ENCODE data around the gene CPLANE1. TPM values are rescaled to one million over a fixed set of nuclear protein-coding genes. Genes with fewer than 3 reads are reported as not detected.
"Not testable (repeated sequence)": the region's sequence is repeated elsewhere in the genome, so short reads cannot be mapped to it uniquely, and the experiment has no call there.

The CPLANE1 gene
- total RNA-seq, 1 donor from 2014 or later = 7.8 TPM

- Mint-ChIP-seq H3K9me3 (peaks cover 6% of the 10 kb centered on the region), H3K27me3 (no peaks in the 10 kb centered on the region), H3K4me1 (peaks cover 2% of the 10 kb centered on the region), H3K27ac (no peak overlapping the region), H3K36me3 (ENCODE audit: low read depth) (peaks cover 4% of the 10 kb centered on the region), H3K4me3 (no peak overlapping the region)
- intact Hi-C loops (cut with micrococcal nuclease) = no loop called here
- DNase-seq = no peak
Measured at GRCh38 chr5:37090781-37091180, 158.4 kb downstream of the CPLANE1 start.

GRCh38 chr5:37090123-37090726 is 159.0 kb downstream of the CPLANE1 start:
- no peak overlapping the region for H3K4me3 Mint-ChIP-seq
- peaks cover 6% of the 10 kb centered on the region for H3K9me3 Mint-ChIP-seq
- peaks cover 4% of the 10 kb centered on the region for H3K36me3 Mint-ChIP-seq (ENCODE audit: low read depth)
- intact Hi-C loops (cut with micrococcal nuclease) = no loop called here
- H3K27me3 Mint-ChIP-seq = no peaks in the 10 kb centered on the region
- H3K4me1 Mint-ChIP-seq = peaks cover 2% of the 10 kb centered on the region
- DNase-seq = no peak
- no peak overlapping the region for H3K27ac Mint-ChIP-seq

GRCh38 chr5:37088009-37088408 is 161.2 kb downstream of the CPLANE1 start:
- intact Hi-C loops (cut with micrococcal nuclease) = no loop called here
- DNase-seq = no peak
- Mint-ChIP-seq H3K27ac (no peak overlapping the region), H3K4me1 (peaks cover 2% of the 10 kb centered on the region), H3K27me3 (no peaks in the 10 kb centered on the region), H3K4me3 (no peak overlapping the region), H3K9me3 (peaks cover 6% of the 10 kb centered on the region), H3K36me3 (ENCODE audit: low read depth) (peaks cover 6% of the 10 kb centered on the region)

GRCh38 chr5:37086466-37087173 is 162.6 kb downstream of the CPLANE1 start:
- intact Hi-C loops (cut with micrococcal nuclease) = no loop called here
- H3K9me3 Mint-ChIP-seq = peaks cover 6% of the 10 kb centered on the region
- no peak overlapping the region for H3K4me3 Mint-ChIP-seq
- H3K27ac Mint-ChIP-seq = no peak overlapping the region
- H3K27me3 Mint-ChIP-seq = no peaks in the 10 kb centered on the region
- peaks cover 6% of the 10 kb centered on the region for H3K36me3 Mint-ChIP-seq (ENCODE audit: low read depth)
- H3K4me1 Mint-ChIP-seq = peaks cover 2% of the 10 kb centered on the region
- DNase-seq = no peak

GRCh38 chr5:37086026-37086425 is 163.2 kb downstream of the CPLANE1 start:
- H3K4me3 Mint-ChIP-seq; H3K9me3 Mint-ChIP-seq; DNase-seq; H3K27me3 Mint-ChIP-seq; H3K27ac Mint-ChIP-seq; intact Hi-C loops (cut with micrococcal nuclease); H3K4me1 Mint-ChIP-seq; H3K36me3 Mint-ChIP-seq (ENCODE audit: low read depth): not testable (repeated sequence)

GRCh38 chr5:37082977-37083376 is 166.2 kb downstream of the CPLANE1 start:
- H3K27me3 Mint-ChIP-seq; H3K27ac Mint-ChIP-seq; intact Hi-C loops (cut with micrococcal nuclease); H3K9me3 Mint-ChIP-seq; H3K4me1 Mint-ChIP-seq; DNase-seq; H3K4me3 Mint-ChIP-seq; H3K36me3 Mint-ChIP-seq (ENCODE audit: low read depth): not testable (repeated sequence)

- no peaks in the 10 kb centered on the region for H3K27me3 Mint-ChIP-seq
- peaks cover 8% of the 10 kb centered on the region for H3K9me3 Mint-ChIP-seq
- no peak for DNase-seq
- no peaks in the 10 kb centered on the region for H3K4me1 Mint-ChIP-seq
- H3K36me3 Mint-ChIP-seq (ENCODE audit: low read depth) = peaks cover 10% of the 10 kb centered on the region
- H3K27ac Mint-ChIP-seq = no peak overlapping the region
- no peak overlapping the region for H3K4me3 Mint-ChIP-seq
- intact Hi-C loops (cut with micrococcal nuclease) = no loop called here
Measured at GRCh38 chr5:37080697-37081096, 168.5 kb downstream of the CPLANE1 start.

- no peak for DNase-seq
- Mint-ChIP-seq H3K27me3 (no peaks in the 10 kb centered on the region), H3K36me3 (ENCODE audit: low read depth) (peaks cover 7% of the 10 kb centered on the region), H3K4me3 (no peak overlapping the region), H3K9me3 (peaks cover 8% of the 10 kb centered on the region), H3K4me1 (no peaks in the 10 kb centered on the region), H3K27ac (no peak overlapping the region)
- intact Hi-C loops (cut with micrococcal nuclease) = no loop called here
Measured at GRCh38 chr5:37077146-37077545, 172.0 kb downstream of the CPLANE1 start.

- no peaks in the 10 kb centered on the region for H3K27me3 Mint-ChIP-seq
- intact Hi-C loops (cut with micrococcal nuclease) = no loop called here
- peaks cover 6% of the 10 kb centered on the region for H3K36me3 Mint-ChIP-seq (ENCODE audit: low read depth)
- H3K4me3 Mint-ChIP-seq = no peak overlapping the region
- no peaks in the 10 kb centered on the region for H3K4me1 Mint-ChIP-seq
- H3K27ac Mint-ChIP-seq = no peak overlapping the region
- no peak for DNase-seq
- peaks cover 8% of the 10 kb centered on the region for H3K9me3 Mint-ChIP-seq
Measured at GRCh38 chr5:37075399-37075950, 173.7 kb downstream of the CPLANE1 start.

- intact Hi-C loops (cut with micrococcal nuclease) = no loop called here
- Mint-ChIP-seq H3K4me3 (no peak overlapping the region), H3K4me1 (no peaks in the 10 kb centered on the region), H3K27ac (no peak overlapping the region), H3K27me3 (no peaks in the 10 kb centered on the region), H3K36me3 (ENCODE audit: low read depth) (peaks cover 1% of the 10 kb centered on the region), H3K9me3 (no peaks in the 10 kb centered on the region)
- DNase-seq = no peak
Measured at GRCh38 chr5:37071901-37072581, 177.1 kb downstream of the CPLANE1 start.

- H3K4me3 Mint-ChIP-seq = no peak overlapping the region
- no peaks in the 10 kb centered on the region for H3K4me1 Mint-ChIP-seq
- H3K9me3 Mint-ChIP-seq = no peaks in the 10 kb centered on the region
- no peak for DNase-seq
- H3K27me3 Mint-ChIP-seq = no peaks in the 10 kb centered on the region
- intact Hi-C loops (cut with micrococcal nuclease) = no loop called here
- peaks cover 1% of the 10 kb centered on the region for H3K36me3 Mint-ChIP-seq (ENCODE audit: low read depth)
- H3K27ac Mint-ChIP-seq = no peak overlapping the region
Measured at GRCh38 chr5:37071487-37071886, 177.7 kb downstream of the CPLANE1 start.

GRCh38 chr5:37064442-37064841 is 184.7 kb downstream of the CPLANE1 start:
- H3K4me1 Mint-ChIP-seq = no peaks in the 10 kb centered on the region
- no peak for DNase-seq
- no peak overlapping the region for H3K27ac Mint-ChIP-seq
- no peak overlapping the region for H3K4me3 Mint-ChIP-seq
- no peaks in the 10 kb centered on the region for H3K9me3 Mint-ChIP-seq
- H3K36me3 Mint-ChIP-seq (ENCODE audit: low read depth) = peaks cover 28% of the 10 kb centered on the region
- no peaks in the 10 kb centered on the region for H3K27me3 Mint-ChIP-seq
- intact Hi-C loops (cut with micrococcal nuclease) = no loop called here

GRCh38 chr5:37063739-37064138 is 185.4 kb downstream of the CPLANE1 start:
- intact Hi-C loops (cut with micrococcal nuclease) = no loop called here
- Mint-ChIP-seq H3K9me3 (no peaks in the 10 kb centered on the region), H3K27me3 (no peaks in the 10 kb centered on the region), H3K36me3 (ENCODE audit: low read depth) (peaks cover 33% of the 10 kb centered on the region), H3K4me1 (no peaks in the 10 kb centered on the region), H3K4me3 (no peak overlapping the region), H3K27ac (no peak overlapping the region)
- no peak for DNase-seq

GRCh38 chr5:37060030-37060429 is 189.1 kb downstream of the CPLANE1 start:
- intact Hi-C loops (cut with micrococcal nuclease) = no loop called here
- Mint-ChIP-seq H3K36me3 (ENCODE audit: low read depth) (peaks cover 50% of the 10 kb centered on the region), H3K4me1 (peaks cover 9% of the 10 kb centered on the region), H3K27me3 (no peaks in the 10 kb centered on the region), H3K27ac (no peak overlapping the region), H3K4me3 (no peak overlapping the region), H3K9me3 (no peaks in the 10 kb centered on the region)
- DNase-seq = no peak
